HG03095 (cell line): Measurements from ENCODE around the gene MAPK6.

Source experiments
- ATAC-seq: cut with Tn5 transposase; IDR thresholded peaks from one replicate; pipeline ENCODE4 v1.9.1; 2021; ENCODE audit warnings: moderate library complexity; ENCODE audit not compliant: unreplicated experiment

MAPK6 gene

DNA sequence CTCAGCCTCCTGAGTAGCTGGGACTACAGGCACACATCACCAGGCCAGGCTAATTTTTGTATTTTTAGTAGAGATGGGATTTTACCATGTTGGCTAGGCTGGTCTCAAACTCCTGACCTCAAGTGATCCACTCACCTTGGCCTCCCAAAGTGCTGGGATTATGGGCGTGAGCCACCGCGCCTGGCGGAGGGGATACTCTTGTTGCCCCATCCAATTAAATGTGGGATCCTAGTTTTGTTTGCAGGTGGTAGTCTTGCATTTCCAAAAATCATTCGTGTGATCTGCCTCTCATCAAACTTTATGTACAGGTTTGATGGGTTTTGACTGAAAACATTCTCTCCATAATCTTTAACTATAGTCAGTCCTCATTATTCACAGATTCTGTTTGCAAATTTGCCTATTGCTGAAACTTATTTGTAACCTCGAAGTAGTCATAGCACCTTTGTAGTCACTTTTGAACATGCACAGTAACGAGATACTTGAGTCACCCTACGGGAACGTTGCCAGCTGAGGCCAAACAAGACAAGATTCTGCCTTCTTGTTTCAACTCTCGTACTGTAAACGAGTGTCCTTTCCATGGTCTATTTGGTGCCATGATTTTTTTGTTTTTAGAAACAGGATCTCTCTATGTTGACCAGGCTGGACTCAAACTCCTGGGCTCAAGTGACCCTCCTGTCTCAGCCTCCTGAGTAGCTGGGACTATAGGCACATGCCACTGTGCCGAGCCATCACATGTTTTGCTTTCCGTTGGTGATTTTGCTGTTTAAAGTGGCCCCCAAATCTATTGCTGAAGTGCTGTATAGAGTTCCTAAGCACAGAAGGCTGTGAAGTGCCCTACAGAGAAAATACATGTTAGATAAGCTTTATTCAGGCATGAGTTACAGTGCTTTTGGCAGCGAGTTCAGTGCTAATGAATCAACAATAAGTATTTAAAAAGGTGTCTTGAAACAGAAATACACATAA, 8.1 kb upstream of the MAPK6 start:
- no peak for ATAC-seq

DNA sequence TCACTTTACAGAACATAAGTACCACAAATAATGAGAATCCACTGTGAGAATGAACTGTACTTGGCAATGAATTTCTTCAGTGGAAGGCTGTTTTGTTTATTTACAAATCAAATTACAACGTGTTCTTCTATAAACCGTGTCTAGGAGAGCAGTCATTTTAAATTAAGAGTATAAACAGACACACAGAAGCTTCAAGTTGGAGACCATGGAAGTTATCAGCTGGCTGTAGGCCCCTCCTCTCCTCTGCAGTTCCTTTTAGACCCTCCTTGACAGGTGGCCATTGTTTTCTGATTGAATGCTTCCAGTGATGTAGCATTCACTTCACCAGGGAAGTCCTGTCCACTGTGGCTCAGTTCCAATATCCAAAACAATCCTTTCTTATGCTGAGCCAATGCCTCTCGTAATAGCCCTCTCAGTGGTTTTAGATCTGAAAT, 7.3 kb upstream of the MAPK6 start:
- no peak for ATAC-seq

DNA sequence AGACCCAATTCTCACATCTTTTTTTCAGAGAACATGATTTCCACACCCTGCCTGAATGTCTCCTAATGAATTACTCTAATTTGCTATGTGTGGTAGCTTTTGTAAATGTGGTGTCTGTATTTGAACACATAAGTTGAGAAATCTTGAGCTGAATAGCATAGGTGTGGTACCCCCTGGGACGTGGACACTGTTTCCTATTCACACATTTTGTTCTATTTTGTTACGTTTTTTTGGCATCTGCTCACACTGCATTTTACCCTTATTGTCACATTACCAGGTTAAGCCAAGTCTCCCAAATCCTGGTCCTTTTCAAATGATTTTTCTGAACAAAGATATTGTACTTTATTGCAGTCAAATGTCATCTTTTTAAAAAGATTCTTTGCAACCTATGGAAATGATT, 6.8 kb upstream of the MAPK6 start:
- no peak for ATAC-seq

- no peak for ATAC-seq
Observed at GRCh38 chr15:52013151-52013791, 5.7 kb upstream of the MAPK6 start.

- no peak for ATAC-seq
Observed at GRCh38 chr15:52014616-52015015, 4.4 kb upstream of the MAPK6 start.

- no peak for ATAC-seq
Observed at GRCh38 chr15:52016316-52016715, 2.7 kb upstream of the MAPK6 start.

GRCh38 chr15:52018244-52018643, 775 bp upstream of the MAPK6 start:
- ATAC-seq: no peak

GRCh38 chr15:52019394-52020220, 588 bp downstream of the MAPK6 start:
- ATAC-seq: peak; percentile 42

DNA sequence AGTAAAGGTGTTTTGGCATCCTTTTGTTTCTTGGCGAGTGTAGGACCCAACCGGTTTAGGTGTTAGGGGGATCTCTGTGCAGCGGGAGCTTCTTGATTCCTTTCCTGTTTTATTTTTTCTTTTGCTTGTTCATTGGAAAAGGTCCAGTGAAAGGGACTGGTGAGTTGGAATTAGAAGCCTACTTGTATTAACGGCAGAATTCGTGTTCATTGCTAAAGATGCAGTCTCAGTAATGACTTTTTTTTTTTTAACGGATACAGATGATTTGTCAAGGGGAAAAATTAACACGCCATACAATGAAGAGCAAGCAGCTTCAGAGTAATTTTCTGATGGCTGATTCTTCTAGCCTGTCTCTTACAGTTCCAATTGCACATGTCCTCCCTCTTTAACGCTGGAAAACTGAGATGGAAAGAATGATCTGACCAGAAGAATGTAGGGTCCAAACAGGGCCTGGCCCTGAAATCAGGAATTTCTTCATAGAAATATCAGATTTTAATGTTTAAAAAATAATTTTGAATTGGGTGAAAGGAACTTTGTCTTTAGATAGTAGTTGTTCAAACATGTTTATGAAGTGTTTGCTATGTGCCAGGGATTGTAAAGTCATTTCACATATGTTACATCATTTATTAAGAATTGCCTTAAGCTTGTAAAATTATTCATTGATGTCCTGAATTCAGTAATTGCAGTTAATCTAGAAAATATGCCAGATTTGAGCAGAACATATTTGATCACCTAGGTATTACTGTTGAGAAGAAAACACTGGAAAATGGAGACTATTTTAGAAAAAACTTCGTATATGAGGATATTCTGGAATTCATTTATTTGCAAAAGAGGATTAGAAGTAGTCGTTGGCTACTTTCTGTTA, 1.4 kb downstream of the MAPK6 start:
- ATAC-seq: peak; percentile 4

GRCh38 chr15:52021128-52021671, 2.2 kb downstream of the MAPK6 start:
- ATAC-seq: no peak

GRCh38 chr15:52021892-52022540, 3.0 kb downstream of the MAPK6 start:
- no peak for ATAC-seq

GRCh38 chr15:52023169-52023922, 4.3 kb downstream of the MAPK6 start:
- no peak for ATAC-seq

DNA sequence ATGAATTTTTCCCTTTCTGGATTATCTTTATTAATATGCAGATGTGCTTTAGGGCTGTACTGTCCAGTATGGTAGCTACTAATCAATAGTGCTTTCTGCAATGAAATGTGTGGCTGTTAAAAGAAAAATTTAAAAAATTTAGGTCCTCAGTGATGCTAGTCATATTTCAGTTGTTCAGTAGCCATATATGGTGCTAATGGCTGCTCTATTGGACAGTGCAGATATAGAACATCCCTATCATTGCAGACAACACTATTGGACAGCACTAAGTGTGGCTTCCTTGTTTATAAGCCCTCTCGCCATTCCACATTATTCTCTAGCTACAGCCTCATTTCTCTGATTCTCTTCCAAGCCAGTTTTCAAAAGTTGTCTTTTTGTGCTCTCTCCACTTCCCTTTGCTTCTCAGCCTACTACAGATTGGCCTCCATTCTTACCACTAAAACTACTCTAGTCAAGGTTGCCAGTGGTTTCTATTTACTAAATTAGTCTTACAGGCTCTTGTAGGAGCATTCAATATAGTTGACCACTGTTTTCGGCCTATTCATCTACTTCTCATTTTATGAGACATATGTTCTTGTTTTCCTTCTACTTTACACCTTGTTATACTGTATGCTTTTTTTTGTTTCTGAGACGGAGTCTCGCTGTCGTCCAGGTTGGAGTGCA, 9.5 kb downstream of the MAPK6 start:
- no peak for ATAC-seq

DNA sequence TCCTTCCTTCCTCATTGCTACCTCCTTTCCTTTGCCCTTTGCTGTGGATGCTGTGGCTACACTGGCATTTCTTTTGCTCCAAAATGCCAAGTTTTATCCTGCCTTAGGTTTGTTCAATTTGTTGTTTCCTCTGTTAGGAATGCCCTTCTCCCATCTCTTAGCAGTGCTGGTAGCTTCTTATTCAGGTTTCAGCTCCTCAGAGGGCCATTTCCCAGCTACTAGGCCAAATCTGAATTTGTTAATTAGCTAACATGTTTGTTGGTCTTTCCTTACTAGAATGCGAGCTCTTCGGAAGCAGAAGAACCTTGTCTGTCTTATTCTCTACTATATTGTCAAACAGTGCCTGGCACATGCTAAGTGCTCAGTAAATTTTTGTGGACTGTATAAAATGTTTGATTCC, 11.0 kb downstream of the MAPK6 start:
- ATAC-seq: no peak

GRCh38 chr15:52031556-52031955, 12.5 kb downstream of the MAPK6 start:
- no peak for ATAC-seq

DNA sequence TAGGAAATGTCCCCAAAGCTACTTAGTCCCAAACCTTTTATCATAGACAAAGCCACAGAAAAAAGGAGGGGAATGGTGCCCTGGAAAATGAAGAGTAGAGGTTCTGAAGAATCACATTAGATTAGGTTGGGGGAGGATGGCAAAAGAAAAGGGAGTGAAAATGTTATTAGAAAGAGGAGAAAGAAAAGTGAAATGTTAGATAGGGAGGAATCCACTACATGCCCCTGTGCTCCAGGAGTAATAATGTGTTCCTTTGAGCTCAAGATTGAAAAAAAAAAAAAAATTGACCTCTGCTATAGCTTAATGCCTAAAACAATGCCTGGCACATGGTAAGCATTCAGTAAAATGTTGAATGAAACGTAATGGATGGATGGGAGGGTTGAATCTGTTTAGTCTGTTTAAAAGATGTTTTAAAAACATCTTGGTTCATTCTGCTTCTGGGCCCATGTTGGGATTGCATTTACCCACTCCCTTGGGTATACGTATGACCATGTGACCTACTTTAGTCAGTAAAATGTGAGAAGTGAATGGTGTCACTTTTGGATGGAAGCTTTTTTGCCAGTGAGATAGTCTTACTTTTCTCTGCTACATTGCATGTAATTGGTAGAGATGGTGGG, 19.0 kb downstream of the MAPK6 start:
- ATAC-seq: no peak

GRCh38 chr15:52039925-52040781, 21.1 kb downstream of the MAPK6 start:
- no peak for ATAC-seq
